Activated CD8-positive, alpha-beta T cell treated with anti-CD3 and anti-CD28 coated beads for 36 hours (primary cell): Measurements from ENCODE around the gene ANXA10. TPM values are rescaled to one million over a fixed set of nuclear protein-coding genes. Genes with fewer than 3 reads are reported as not detected.

Experiments
- ATAC-seq: fragments of 200-7000 bp; cut with Tn5 transposase; one replicate; pipeline ENCODE4 v1.10.0; 2021; ENCODE audit warnings: mild to moderate bottlenecking, moderate library complexity
- CTCF ChIA-PET: fragments of 350-600 bp; sonication (Branson Sonifier 250); formaldehyde crosslinking; loops from one replicate; lab custom pipeline; 2021; ENCODE audit warnings: antibody characterized with exemption; lab: Charles Lee
- POLR2A ChIA-PET: fragments of 350-600 bp; sonication (Branson Sonifier 250); formaldehyde crosslinking; loops from one replicate; lab custom pipeline; 2021; ENCODE audit warnings: antibody characterized with exemption; lab: Charles Lee
- DNase-seq: peaks from one replicate; pipeline ENCODE4 v3.0.0-alpha.2; 2020
- H3K27ac Mint-ChIP-seq: one replicate; pipeline ENCODE4 v1.8.0; 2021; ENCODE audit warnings: mild to moderate bottlenecking, mixed read lengths
- H3K27me3 Mint-ChIP-seq: one replicate; pipeline ENCODE4 v1.8.0; 2021; ENCODE audit warnings: mixed read lengths
- H3K36me3 Mint-ChIP-seq: one replicate; pipeline ENCODE4 v1.8.0; 2021; ENCODE audit warnings: low read depth, mixed read lengths
- H3K4me1 Mint-ChIP-seq: one replicate; pipeline ENCODE4 v1.8.0; 2021; ENCODE audit warnings: low read depth, mixed read lengths
- H3K4me3 Mint-ChIP-seq: one replicate; pipeline ENCODE4 v1.8.0; 2021; ENCODE audit warnings: mild to moderate bottlenecking, moderate library complexity, mixed read lengths
- H3K9me3 Mint-ChIP-seq: one replicate; pipeline ENCODE4 v1.8.0; 2021; ENCODE audit warnings: mixed read lengths
- CTCF ChIP-seq: fragments of 200-600 bp; IDR thresholded peaks from one replicate; pipeline ENCODE4 v1.8.0; 2022; ENCODE audit warnings: antibody characterized with exemption, mild to moderate bottlenecking
- intact Hi-C: fragments of 100-400 bp; cut with micrococcal nuclease; formaldehyde crosslinking; loops from one replicate; pipeline ENCODE4 v1.10.0; 2022
- total RNA-seq, 2 experiments: library from RNA; stranded (reverse); gene quantifications; one replicate each; pipeline ENCODE4 v1.2.3, GENCODE V29; 2021

ANXA10 gene
- total RNA-seq, 2 experiments from 2014 or later: not detected

GRCh38 chr4:168120811-168121210 is 28.5 kb downstream of the ANXA10 start:
- Mint-ChIP-seq H3K36me3 (no peaks in the 10 kb centered on the region), H3K4me3 (no peak overlapping the region), H3K4me1 (no peaks in the 10 kb centered on the region), H3K27me3 (no peaks in the 10 kb centered on the region), H3K27ac (no peak overlapping the region), H3K9me3 (no peaks in the 10 kb centered on the region)
- POLR2A ChIA-PET: no interaction called here
- CTCF ChIA-PET: no interaction called here
- intact Hi-C loops: no loop called here
- no peak for DNase-seq
- ATAC-seq: no peak
- no peak for TF ChIP-seq CTCF

GRCh38 chr4:168124008-168124641 is 31.8 kb downstream of the ANXA10 start:
- POLR2A ChIA-PET: no interaction called here
- Mint-ChIP-seq H3K9me3 (no peaks in the 10 kb centered on the region), H3K4me1 (no peaks in the 10 kb centered on the region), H3K27ac (no peak overlapping the region), H3K36me3 (no peaks in the 10 kb centered on the region), H3K4me3 (no peak overlapping the region), H3K27me3 (no peaks in the 10 kb centered on the region)
- CTCF ChIA-PET: no interaction called here
- ATAC-seq (no peak), DNase-seq (no peak)
- TF ChIP-seq CTCF: no peak
- intact Hi-C loops: no loop called here

- no peak for DNase-seq
- Mint-ChIP-seq H3K36me3 (no peaks in the 10 kb centered on the region), H3K4me3 (no peak overlapping the region), H3K27ac (no peak overlapping the region), H3K27me3 (peaks cover under 1% of the 10 kb centered on the region), H3K4me1 (no peaks in the 10 kb centered on the region), H3K9me3 (no peaks in the 10 kb centered on the region)
- ChIA-PET POLR2A (no interaction called here), CTCF (no interaction called here)
- intact Hi-C loops: no loop called here
- TF ChIP-seq CTCF: no peak
- no peak for ATAC-seq
Observed at GRCh38 chr4:168126952-168127351, 34.6 kb downstream of the ANXA10 start.

- Mint-ChIP-seq H3K36me3 (no peaks in the 10 kb centered on the region), H3K9me3 (no peaks in the 10 kb centered on the region), H3K27me3 (peaks cover 4% of the 10 kb centered on the region), H3K27ac (no peak overlapping the region), H3K4me1 (no peaks in the 10 kb centered on the region), H3K4me3 (no peak overlapping the region)
- intact Hi-C loops: no loop called here
- DNase-seq: no peak
- ChIA-PET CTCF (interaction anchor here (1.1 kb wide), 1 partner anchor 25 kb away, joined by 4 read pairs; no protein-coding TSS in a partner anchor), POLR2A (no interaction called here)
- no peak for TF ChIP-seq CTCF
- ATAC-seq: no peak
Observed at GRCh38 chr4:168128601-168129000, 36.3 kb downstream of the ANXA10 start.

GRCh38 chr4:168129046-168129772 is 36.9 kb downstream of the ANXA10 start:
- Mint-ChIP-seq H3K36me3 (no peaks in the 10 kb centered on the region), H3K9me3 (no peaks in the 10 kb centered on the region), H3K27me3 (peaks cover 4% of the 10 kb centered on the region), H3K27ac (no peak overlapping the region), H3K4me3 (no peak overlapping the region), H3K4me1 (no peaks in the 10 kb centered on the region)
- POLR2A ChIA-PET: no interaction called here
- CTCF ChIA-PET: no interaction called here
- intact Hi-C loops: no loop called here
- DNase-seq (no peak), ATAC-seq (no peak)
- no peak for TF ChIP-seq CTCF
